Measurements from ENCODE around the gene HAGH. TPM values are rescaled to one million over a fixed set of nuclear protein-coding genes. Genes with fewer than 3 reads are reported as not detected.

Gene HAGH
- total RNA-seq, 1 donor from 2014 or later, result 35.9 TPM

GRCh38 chr16:1791943-1792812, 34.4 kb downstream of the HAGH start:
- H4K20me1 ChIP-seq (ENCODE audit: insufficient read depth, low read length), result peaks cover 6% of the 10 kb centered on the region
- no peak overlapping the region for H3K4me3 ChIP-seq (ENCODE audit: insufficient read depth, low read depth, low read length)
- Mint-ChIP-seq H3K4me1 (ENCODE audit: low read depth, unreplicated experiment) (no peaks in the 10 kb centered on the region), H3K9me3 (ENCODE audit: unreplicated experiment) (peaks cover 2% of the 10 kb centered on the region), H3K36me3 (ENCODE audit: low read depth, unreplicated experiment) (peaks cover 5% of the 10 kb centered on the region), H3K27me3 (ENCODE audit: low read depth, unreplicated experiment) (no peaks in the 10 kb centered on the region), H3K4me3 (ENCODE audit: unreplicated experiment) (no peak overlapping the region), H3K27ac (ENCODE audit: unreplicated experiment) (no peak overlapping the region)
- H3K4me2 ChIP-seq (ENCODE audit: low read length), result no peak overlapping the region
- FAIRE-seq (no peak), DNase-seq (ENCODE audit: low read depth) (no peak)
- H3K27me3 ChIP-seq (ENCODE audit: insufficient read depth, low read length), result no peaks in the 10 kb centered on the region
- no peaks in the 10 kb centered on the region for H3K9me3 ChIP-seq (ENCODE audit: insufficient read depth, low read depth, low read length)
- no peak for TF ChIP-seq EZH2 (IDR thresholded peaks at IDR 0.05; ENCODE audit: insufficient read depth, low read length)
- no peak for TF ChIP-seq CTCF (IDR thresholded peaks at IDR 0.05; ENCODE audit: insufficient read depth, low read depth, low read length)
- H3K79me2 ChIP-seq (ENCODE audit: insufficient read depth, low read length), result peaks cover 11% of the 10 kb centered on the region
- H3K36me3 ChIP-seq (ENCODE audit: insufficient read depth, low read length), result no peaks in the 10 kb centered on the region
- H2AFZ ChIP-seq (ENCODE audit: low read depth, low read length), result no peak overlapping the region
- H3K4me1 ChIP-seq (ENCODE audit: insufficient read depth, low read length), result no peaks in the 10 kb centered on the region
- H3K27ac ChIP-seq (ENCODE audit: low read depth, low read length), result no peak overlapping the region
- no peak overlapping the region for H3K9ac ChIP-seq (ENCODE audit: low read length)

GRCh38 chr16:1791256-1791942, 35.2 kb downstream of the HAGH start:
- FAIRE-seq (no peak), DNase-seq (ENCODE audit: low read depth) (no peak)
- no peak overlapping the region for H3K9ac ChIP-seq (ENCODE audit: low read length)
- Mint-ChIP-seq H3K9me3 (ENCODE audit: unreplicated experiment) (no peaks in the 10 kb centered on the region), H3K27ac (ENCODE audit: unreplicated experiment) (no peak overlapping the region), H3K27me3 (ENCODE audit: low read depth, unreplicated experiment) (no peaks in the 10 kb centered on the region), H3K36me3 (ENCODE audit: low read depth, unreplicated experiment) (peaks cover 3% of the 10 kb centered on the region), H3K4me1 (ENCODE audit: low read depth, unreplicated experiment) (no peaks in the 10 kb centered on the region), H3K4me3 (ENCODE audit: unreplicated experiment) (no peak overlapping the region)
- no peaks in the 10 kb centered on the region for H3K9me3 ChIP-seq (ENCODE audit: insufficient read depth, low read depth, low read length)
- H3K27me3 ChIP-seq (ENCODE audit: insufficient read depth, low read length), result no peaks in the 10 kb centered on the region
- no peaks in the 10 kb centered on the region for H3K36me3 ChIP-seq (ENCODE audit: insufficient read depth, low read length)
- H3K27ac ChIP-seq (ENCODE audit: low read depth, low read length), result no peak overlapping the region
- peaks cover 19% of the 10 kb centered on the region for H3K79me2 ChIP-seq (ENCODE audit: insufficient read depth, low read length)
- H4K20me1 ChIP-seq (ENCODE audit: insufficient read depth, low read length), result peaks cover 13% of the 10 kb centered on the region
- H2AFZ ChIP-seq (ENCODE audit: low read depth, low read length), result no peak overlapping the region
- H3K4me3 ChIP-seq (ENCODE audit: insufficient read depth, low read depth, low read length), result no peak overlapping the region
- H3K4me1 ChIP-seq (ENCODE audit: insufficient read depth, low read length), result no peaks in the 10 kb centered on the region
- TF ChIP-seq CTCF (IDR thresholded peaks at IDR 0.05; ENCODE audit: insufficient read depth, low read depth, low read length), result no peak
- no peak for TF ChIP-seq EZH2 (IDR thresholded peaks at IDR 0.05; ENCODE audit: insufficient read depth, low read length)
- no peak overlapping the region for H3K4me2 ChIP-seq (ENCODE audit: low read length)
